Measurements from ENCODE around the gene ZFAND3.

Gene ZFAND3

DNA sequence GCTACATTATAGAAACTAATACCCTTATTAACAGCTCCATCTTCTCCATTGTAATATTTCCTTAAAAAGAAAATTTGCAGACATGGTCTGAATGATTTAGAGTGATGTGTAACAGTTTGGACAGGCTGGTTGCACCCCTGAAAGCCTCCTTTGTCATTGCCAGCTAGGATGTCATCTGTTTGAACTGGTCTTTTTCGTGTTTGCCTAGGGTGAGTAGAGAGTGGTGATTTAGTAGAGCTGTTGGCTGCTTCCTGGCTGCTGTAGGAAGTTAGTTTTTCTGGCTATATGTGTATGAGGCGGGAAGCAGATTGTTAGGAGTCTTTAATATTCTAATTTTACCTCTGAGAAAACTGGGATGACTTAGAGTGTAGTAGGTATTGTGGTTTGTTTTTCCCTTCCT lies 101.1 kb downstream of the ZFAND3 start:
- Histone ChIP-seq H3K9me3 (no peaks in the 10 kb centered on the region), H3K4me1 (no peaks in the 10 kb centered on the region), H3K4me3 (ENCODE audit: low read depth, low read length) (no peak overlapping the region), H3K36me3 (no peaks in the 10 kb centered on the region), H3K27me3 (no peaks in the 10 kb centered on the region)
- TF ChIP-seq, protein P1, sequence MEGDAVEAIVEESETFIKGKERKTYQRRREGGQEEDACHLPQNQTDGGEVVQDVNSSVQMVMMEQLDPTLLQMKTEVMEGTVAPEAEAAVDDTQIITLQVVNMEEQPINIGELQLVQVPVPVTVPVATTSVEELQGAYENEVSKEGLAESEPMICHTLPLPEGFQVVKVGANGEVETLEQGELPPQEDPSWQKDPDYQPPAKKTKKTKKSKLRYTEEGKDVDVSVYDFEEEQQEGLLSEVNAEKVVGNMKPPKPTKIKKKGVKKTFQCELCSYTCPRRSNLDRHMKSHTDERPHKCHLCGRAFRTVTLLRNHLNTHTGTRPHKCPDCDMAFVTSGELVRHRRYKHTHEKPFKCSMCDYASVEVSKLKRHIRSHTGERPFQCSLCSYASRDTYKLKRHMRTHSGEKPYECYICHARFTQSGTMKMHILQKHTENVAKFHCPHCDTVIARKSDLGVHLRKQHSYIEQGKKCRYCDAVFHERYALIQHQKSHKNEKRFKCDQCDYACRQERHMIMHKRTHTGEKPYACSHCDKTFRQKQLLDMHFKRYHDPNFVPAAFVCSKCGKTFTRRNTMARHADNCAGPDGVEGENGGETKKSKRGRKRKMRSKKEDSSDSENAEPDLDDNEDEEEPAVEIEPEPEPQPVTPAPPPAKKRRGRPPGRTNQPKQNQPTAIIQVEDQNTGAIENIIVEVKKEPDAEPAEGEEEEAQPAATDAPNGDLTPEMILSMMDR (IDR thresholded peaks at IDR 0.05; ENCODE audit: low read depth, low read length), result no peak
- DNase-seq, result no peak

DNA sequence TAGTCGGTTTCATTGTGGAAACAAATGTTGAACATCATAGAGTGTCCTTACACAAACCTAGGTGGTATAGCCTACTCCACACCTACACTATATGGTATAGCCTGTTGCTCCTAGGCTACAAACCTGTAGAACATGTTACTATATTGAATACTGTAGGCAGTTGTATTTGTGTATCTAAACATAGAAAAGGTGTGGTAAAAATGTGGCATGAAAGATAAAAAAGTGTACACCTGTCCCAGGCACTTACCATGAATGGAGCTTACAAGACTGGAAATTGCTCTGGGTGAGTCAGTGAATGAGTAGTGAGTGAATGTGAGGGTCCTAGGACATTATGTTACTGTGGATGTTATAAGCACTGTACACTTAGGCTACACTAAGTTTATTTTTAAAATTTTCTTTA lies 103.0 kb downstream of the ZFAND3 start:
- Histone ChIP-seq H3K9me3 (no peaks in the 10 kb centered on the region), H3K4me3 (ENCODE audit: low read depth, low read length) (no peak overlapping the region), H3K4me1 (no peaks in the 10 kb centered on the region), H3K27me3 (no peaks in the 10 kb centered on the region), H3K36me3 (no peaks in the 10 kb centered on the region)
- DNase-seq, result no peak
- TF ChIP-seq, protein P1 (IDR thresholded peaks at IDR 0.05; ENCODE audit: low read depth, low read length), result no peak

DNA sequence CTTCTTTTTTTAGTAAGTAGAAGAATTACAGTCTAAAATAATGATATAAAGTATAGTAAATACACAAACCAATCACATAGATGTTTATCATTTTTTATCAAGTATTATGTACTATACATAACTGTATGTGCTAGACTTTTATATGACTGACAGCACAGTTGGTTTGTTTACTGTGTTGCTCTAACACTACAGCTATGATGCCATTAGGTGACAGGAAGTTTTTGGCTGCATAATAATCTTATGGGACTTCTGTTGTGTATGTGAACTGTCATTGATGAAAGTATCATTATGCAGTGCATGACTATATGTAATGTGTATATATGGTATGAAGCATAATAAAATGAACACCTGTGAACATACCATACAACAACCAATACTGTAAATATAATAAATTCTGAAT lies 104.0 kb downstream of the ZFAND3 start:
- Histone ChIP-seq H3K36me3 (no peaks in the 10 kb centered on the region), H3K4me3 (ENCODE audit: low read depth, low read length) (no peak overlapping the region), H3K9me3 (no peaks in the 10 kb centered on the region), H3K4me1 (no peaks in the 10 kb centered on the region), H3K27me3 (no peaks in the 10 kb centered on the region)
- TF ChIP-seq, protein P1 (IDR thresholded peaks at IDR 0.05; ENCODE audit: low read depth, low read length), result no peak
- no peak for DNase-seq

DNA sequence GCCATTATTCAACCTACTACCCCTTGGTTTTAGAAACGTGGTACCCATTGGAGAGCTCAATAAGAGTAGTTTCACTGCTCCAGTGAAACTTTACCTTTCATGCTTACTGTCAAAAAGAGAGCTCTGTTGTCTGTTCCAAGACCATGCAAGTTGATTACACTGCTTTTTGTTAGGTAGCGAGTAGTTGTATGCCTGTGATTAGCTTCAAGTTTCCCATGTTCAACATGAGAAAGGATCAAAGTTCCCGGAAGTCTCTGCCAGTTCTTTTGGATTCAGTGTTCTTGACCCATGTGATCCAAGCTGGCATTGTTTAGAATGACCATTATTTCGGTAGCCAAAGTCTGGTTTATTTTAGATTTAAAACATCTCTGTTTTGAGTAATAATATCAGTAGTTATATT lies 107.1 kb downstream of the ZFAND3 start:
- Histone ChIP-seq H3K9me3 (no peaks in the 10 kb centered on the region), H3K4me1 (no peaks in the 10 kb centered on the region), H3K36me3 (no peaks in the 10 kb centered on the region; the same call in 1 of the 2 replicates), H3K4me3 (ENCODE audit: low read depth, low read length) (no peak overlapping the region), H3K27me3 (no peaks in the 10 kb centered on the region)
- no peak for DNase-seq
- TF ChIP-seq, protein P1 (IDR thresholded peaks at IDR 0.05; ENCODE audit: low read depth, low read length), result no peak

DNA sequence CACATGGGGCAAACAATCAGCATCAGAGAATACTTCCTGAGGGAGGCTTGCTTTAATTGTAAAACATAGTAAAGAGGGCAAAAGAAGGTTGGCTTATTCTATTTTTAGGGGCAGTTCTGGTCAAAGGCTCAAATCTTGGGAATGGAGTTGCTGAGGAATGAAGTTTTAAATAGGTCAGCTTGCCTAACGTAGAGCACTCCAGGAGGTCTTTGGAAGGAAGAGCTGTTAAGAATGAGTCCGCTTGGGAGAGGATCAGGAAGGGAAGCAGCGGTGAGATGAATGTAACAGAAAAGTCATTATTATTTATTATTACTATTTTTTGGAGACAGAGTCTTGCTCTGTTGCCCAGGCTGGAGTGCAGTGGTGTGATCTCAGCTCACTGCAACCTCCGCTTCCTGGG lies 108.7 kb downstream of the ZFAND3 start:
- Histone ChIP-seq H3K4me1 (no peaks in the 10 kb centered on the region), H3K4me3 (ENCODE audit: low read depth, low read length) (no peak overlapping the region), H3K36me3 (no peaks in the 10 kb centered on the region; the same call in 1 of the 2 replicates), H3K27me3 (no peaks in the 10 kb centered on the region), H3K9me3 (no peaks in the 10 kb centered on the region)
- DNase-seq, result no peak
- TF ChIP-seq, protein P1 (IDR thresholded peaks at IDR 0.05; ENCODE audit: low read depth, low read length), result no peak

DNA sequence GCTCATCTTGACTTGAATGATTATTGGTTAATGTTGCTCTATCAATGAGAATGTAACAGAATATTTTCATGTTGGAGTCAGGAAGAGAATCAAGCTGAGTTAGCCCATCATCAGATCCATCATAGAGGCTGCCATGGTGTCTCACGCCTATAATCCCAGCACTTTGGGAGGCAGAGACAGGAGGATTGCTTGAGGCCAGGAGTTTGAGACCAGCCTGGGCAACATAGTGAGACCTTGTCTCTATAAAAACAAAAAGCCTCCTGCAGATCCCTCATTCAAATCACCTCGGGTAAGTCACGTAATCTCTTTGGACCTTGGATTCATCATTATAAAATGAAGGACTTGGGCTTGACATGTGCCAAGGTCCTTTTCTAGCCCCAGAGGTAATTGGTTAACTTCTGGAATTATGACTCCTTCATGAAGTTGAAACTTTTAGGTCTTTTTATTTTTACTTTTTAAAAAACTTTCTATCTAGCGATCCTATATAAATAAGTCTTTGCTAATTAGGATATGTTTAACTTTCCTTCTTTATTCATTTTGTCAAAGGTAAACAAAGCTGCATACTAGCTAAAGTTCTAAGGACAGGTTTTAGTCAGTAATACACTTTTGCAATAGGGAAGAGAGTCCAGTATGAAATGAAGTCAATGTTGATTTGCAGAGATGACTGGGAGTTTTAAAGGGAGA lies 110.9 kb downstream of the ZFAND3 start:
- DNase-seq, result no peak
- no peaks in the 10 kb centered on the region; the same call in 1 of the 2 replicates for H3K36me3 ChIP-seq
- no peaks in the 10 kb centered on the region for H3K4me1 ChIP-seq
- H3K4me3 ChIP-seq (ENCODE audit: low read depth, low read length), result no peak overlapping the region
- H3K9me3 ChIP-seq, result no peaks in the 10 kb centered on the region
- TF ChIP-seq, protein P1 (IDR thresholded peaks at IDR 0.05; ENCODE audit: low read depth, low read length), result no peak
- no peaks in the 10 kb centered on the region for H3K27me3 ChIP-seq
